IPS DF 6.9 (cell line): ENCODE measurements around the gene PROK2.

Experiments used
- DNase-seq: peaks from one replicate; pipeline ENCODE4 v3.0.0-alpha.2; 2013; ENCODE audit warnings: low read depth, low spot score
- H3K27ac ChIP-seq: one replicate; pipeline ENCODE4 v1.5.1; 2013; ENCODE audit warnings: low read length, control low read depth
- H3K27me3 ChIP-seq: 2 replicates; pipeline ENCODE4 v1.6.1; 2013; ENCODE audit warnings: mild to moderate bottlenecking, low read length; ENCODE audit not compliant: control insufficient read depth, insufficient read depth
- H3K36me3 ChIP-seq: 2 replicates; pipeline ENCODE4 v1.6.1; 2013; ENCODE audit warnings: low read length; ENCODE audit not compliant: control insufficient read depth, insufficient read depth
- H3K4me1 ChIP-seq: 2 replicates; pipeline ENCODE4 v1.6.1; 2013; ENCODE audit warnings: low read length; ENCODE audit not compliant: control insufficient read depth, insufficient read depth
- H3K4me3 ChIP-seq: 2 replicates; pipeline ENCODE4 v1.5.1; 2013; ENCODE audit warnings: mild to moderate bottlenecking, low read length
- H3K9me3 ChIP-seq: 2 replicates; pipeline ENCODE4 v1.6.1; 2013; ENCODE audit warnings: low read length, inconsistent platforms; ENCODE audit not compliant: control insufficient read depth, insufficient read depth
- WGBS: extraction: QIAGEN DNeasy Blood & Tissue Kit; methylation state at CpG from one replicate; pipeline ENCODE4 v1.1.7; 2013; ENCODE audit warnings: mixed read lengths, missing lambda C conversion rate; ENCODE audit not compliant: insufficient read length, insufficient coverage; 5-methylcytosine and 5-hydroxymethylcytosine counted together

The PROK2 gene

GRCh38 chr3:71771884-71772283, 13.1 kb downstream of the PROK2 start:
- Histone ChIP-seq H3K4me3 (no peak overlapping the region), H3K27ac (no peak overlapping the region), H3K27me3 (no peaks in the 10 kb centered on the region), H3K36me3 (no peaks in the 10 kb centered on the region), H3K4me1 (peaks cover 4% of the 10 kb centered on the region; the same call in 1 of the 2 replicates), H3K9me3 (no peaks in the 10 kb centered on the region; the same call in 1 of the 2 replicates)
- DNase-seq: no peak
- no CpG with 5 or more reads among the region's 1 CpG for WGBS

DNA sequence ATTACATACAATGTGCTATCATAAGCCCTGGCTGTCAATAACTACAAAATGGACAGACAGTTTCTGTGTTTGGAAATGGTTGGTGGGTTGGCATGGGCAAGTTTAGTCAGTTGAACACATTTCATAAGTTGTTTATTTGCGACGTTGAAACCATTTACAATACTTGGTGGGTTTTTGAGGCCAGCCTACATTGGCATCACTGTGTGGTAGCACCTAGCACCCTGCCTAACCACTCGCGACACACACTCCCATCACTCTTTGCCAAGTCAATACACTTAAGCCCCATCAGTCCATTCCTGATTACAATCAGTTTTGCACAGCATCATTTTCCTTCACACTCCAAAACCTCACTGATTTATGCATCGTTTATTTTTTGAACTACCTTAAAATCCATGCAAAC, 13.8 kb downstream of the PROK2 start:
- Histone ChIP-seq H3K9me3 (no peaks in the 10 kb centered on the region; the same call in 1 of the 2 replicates), H3K4me3 (no peak overlapping the region), H3K4me1 (peaks cover 4% of the 10 kb centered on the region; the same call in 1 of the 2 replicates), H3K27ac (no peak overlapping the region), H3K27me3 (no peaks in the 10 kb centered on the region), H3K36me3 (no peaks in the 10 kb centered on the region)
- no peak for DNase-seq
- WGBS: 100% methylated on average over 1 of the region's 5 CpGs

DNA sequence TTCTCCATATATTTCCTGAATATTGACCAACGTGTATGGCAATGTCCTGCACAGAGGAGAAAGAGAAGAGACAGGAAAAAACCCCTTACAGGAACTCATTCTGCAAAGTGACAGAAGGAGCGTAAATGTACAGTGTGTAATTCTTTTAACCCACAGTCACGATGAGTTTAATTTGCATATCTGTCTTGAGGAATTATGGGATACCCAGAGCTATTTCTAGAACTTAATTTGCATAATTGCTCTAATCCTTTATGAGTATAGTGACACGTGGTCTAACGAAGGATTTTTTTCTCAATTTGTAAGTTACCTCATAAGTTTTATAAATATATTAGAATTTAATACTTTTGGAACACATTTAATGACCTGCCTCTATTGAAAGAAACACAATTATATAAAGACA, 21.5 kb downstream of the PROK2 start:
- no peaks in the 10 kb centered on the region for H3K27me3 ChIP-seq
- no CpG with 5 or more reads among the region's 5 CpGs for WGBS
- H3K36me3 ChIP-seq: no peaks in the 10 kb centered on the region
- DNase-seq: no peak
- H3K9me3 ChIP-seq: no peaks in the 10 kb centered on the region; the same call in 1 of the 2 replicates
- no peaks in the 10 kb centered on the region for H3K4me1 ChIP-seq
- H3K27ac ChIP-seq: no peak overlapping the region
- H3K4me3 ChIP-seq: no peak overlapping the region

DNA sequence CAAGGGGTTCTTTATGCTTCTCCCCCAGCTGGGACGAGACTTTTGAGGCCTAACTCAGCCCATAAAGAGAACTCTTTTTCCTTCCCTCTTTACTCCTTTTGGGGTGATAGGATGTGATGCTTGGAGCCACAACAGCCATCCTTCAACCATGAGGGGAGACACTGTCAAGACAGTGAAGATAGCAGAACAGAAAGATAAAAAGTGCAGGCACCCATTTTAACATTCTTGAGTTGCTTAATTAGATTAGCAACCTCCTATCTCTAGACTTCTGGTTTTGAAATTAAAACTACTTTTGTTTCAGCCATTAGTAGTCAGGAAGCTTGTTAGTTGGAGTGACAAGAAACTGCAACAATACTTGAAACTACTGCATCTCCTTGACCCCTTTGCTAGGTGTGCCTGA, 24.8 kb downstream of the PROK2 start:
- Histone ChIP-seq H3K4me3 (no peak overlapping the region), H3K27ac (no peak overlapping the region), H3K36me3 (no peaks in the 10 kb centered on the region), H3K4me1 (peaks cover 1% of the 10 kb centered on the region; the same call in 1 of the 2 replicates), H3K27me3 (peaks cover 3% of the 10 kb centered on the region; the same call in 1 of the 2 replicates), H3K9me3 (no peaks in the 10 kb centered on the region)
- WGBS: no CpG with 5 or more reads among the region's 1 CpG
- DNase-seq: no peak

DNA sequence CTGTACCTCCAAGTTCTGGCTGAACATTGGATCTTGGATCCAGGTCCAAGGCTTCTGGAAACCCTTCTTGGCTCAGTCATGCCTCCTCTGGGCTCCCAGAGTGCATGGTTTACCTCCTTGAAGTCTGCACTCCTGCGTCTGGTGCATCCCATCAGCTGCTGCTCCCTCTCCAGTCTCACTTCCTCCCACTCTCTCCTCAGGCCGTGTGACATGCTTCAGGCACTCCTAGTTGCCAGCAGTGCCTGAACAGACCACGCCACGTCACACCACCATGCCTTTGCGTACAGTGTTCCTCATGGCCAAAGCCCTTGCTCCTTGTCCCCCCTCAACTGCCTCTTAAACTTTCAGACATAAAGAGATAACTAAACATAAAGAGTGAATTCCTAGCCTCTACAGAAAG, 25.5 kb downstream of the PROK2 start:
- H3K36me3 ChIP-seq: no peaks in the 10 kb centered on the region
- H3K4me3 ChIP-seq: no peak overlapping the region
- no peak overlapping the region for H3K27ac ChIP-seq
- peaks cover 3% of the 10 kb centered on the region; the same call in 1 of the 2 replicates for H3K4me1 ChIP-seq
- no peaks in the 10 kb centered on the region for H3K9me3 ChIP-seq
- DNase-seq: no peak
- peaks cover 7% of the 10 kb centered on the region; the same call in 1 of the 2 replicates for H3K27me3 ChIP-seq
- no CpG with 5 or more reads among the region's 5 CpGs for WGBS

- DNase-seq: no peak
- Histone ChIP-seq H3K9me3 (no peaks in the 10 kb centered on the region), H3K4me3 (no peak overlapping the region), H3K36me3 (no peaks in the 10 kb centered on the region), H3K27ac (no peak overlapping the region), H3K4me1 (peaks cover 4% of the 10 kb centered on the region; the same call in 1 of the 2 replicates), H3K27me3 (peaks cover 10% of the 10 kb centered on the region; the same call in 1 of the 2 replicates)
- no CpG with 5 or more reads among the region's 2 CpGs for WGBS
These were observed 26.9 kb downstream of the PROK2 start for GRCh38 chr3:71758091-71758490.

DNA sequence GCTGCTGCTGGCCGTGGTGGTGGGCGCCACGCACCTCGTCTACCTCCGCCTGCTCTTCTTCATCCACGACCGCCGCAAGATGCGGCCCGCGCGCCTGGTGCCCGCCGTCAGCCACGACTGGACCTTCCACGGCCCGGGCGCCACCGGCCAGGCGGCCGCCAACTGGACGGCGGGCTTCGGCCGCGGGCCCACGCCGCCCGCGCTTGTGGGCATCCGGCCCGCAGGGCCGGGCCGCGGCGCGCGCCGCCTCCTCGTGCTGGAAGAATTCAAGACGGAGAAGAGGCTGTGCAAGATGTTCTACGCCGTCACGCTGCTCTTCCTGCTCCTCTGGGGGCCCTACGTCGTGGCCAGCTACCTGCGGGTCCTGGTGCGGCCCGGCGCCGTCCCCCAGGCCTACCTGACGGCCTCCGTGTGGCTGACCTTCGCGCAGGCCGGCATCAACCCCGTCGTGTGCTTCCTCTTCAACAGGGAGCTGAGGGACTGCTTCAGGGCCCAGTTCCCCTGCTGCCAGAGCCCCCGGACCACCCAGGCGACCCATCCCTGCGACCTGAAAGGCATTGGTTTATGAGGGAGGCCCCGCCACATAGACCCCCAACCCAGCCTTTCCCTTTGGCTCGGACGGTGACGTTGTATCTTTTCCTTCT, 30.2 kb downstream of the PROK2 start:
- peak overlapping the region; percentile 72; the same call in 1 of the 2 replicates for H3K4me3 ChIP-seq
- H3K4me1 ChIP-seq: peaks cover 6% of the 10 kb centered on the region; the same call in 1 of the 2 replicates
- DNase-seq: no peak
- peaks cover 23% of the 10 kb centered on the region for H3K27me3 ChIP-seq
- WGBS: no CpG with 5 or more reads among the region's 65 CpGs
- H3K27ac ChIP-seq: no peak overlapping the region
- no peaks in the 10 kb centered on the region for H3K9me3 ChIP-seq
- H3K36me3 ChIP-seq: no peaks in the 10 kb centered on the region

DNA sequence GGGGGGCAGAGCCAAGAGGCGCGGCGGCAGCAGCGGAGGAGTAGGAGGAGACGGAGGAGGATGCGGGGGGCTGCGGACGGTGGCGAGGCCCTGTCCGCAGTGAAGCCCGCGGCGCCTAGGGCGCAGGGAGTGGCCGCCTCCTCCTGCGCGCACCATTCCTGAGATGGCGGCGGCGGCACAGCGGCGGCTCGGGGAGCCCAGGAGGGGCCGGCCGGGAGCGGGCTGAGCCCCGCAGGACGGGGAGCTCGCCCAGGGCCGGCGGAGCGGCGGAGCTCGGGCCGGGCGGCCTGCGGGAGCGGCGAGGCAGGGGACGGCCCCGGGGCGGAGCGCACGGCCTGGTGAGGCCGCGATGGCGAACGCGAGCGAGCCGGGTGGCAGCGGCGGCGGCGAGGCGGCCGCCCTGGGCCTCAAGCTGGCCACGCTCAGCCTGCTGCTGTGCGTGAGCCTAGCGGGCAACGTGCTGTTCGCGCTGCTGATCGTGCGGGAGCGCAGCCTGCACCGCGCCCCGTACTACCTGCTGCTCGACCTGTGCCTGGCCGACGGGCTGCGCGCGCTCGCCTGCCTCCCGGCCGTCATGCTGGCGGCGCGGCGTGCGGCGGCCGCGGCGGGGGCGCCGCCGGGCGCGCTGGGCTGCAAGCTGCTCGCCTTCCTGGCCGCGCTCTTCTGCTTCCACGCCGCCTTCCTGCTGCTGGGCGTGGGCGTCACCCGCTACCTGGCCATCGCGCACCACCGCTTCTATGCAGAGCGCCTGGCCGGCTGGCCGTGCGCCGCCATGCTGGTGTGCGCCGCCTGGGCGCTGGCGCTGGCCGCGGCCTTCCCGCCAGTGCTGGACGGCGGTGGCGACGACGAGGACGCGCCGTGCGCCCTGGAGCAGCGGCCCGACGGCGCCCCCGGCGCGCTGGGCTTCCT, 31.0 kb downstream of the PROK2 start, which contains the start of gene GPR27:
Gene GPR27 (plus strand): TSS at position 155 of the 909 bp plus-strand sequence. CDS start 195 bp downstream, at position 350.
- WGBS: no CpG with 5 or more reads among the region's 131 CpGs
- H3K27me3 ChIP-seq: peaks cover 23% of the 10 kb centered on the region
- no peak for DNase-seq
- H3K36me3 ChIP-seq: no peaks in the 10 kb centered on the region
- H3K4me3 ChIP-seq: peak within 1 kb of the TSS; percentile 72; the same call in 1 of the 2 replicates
- no peaks in the 10 kb centered on the region for H3K9me3 ChIP-seq
- no peak within 1 kb of the TSS for H3K27ac ChIP-seq
- H3K4me1 ChIP-seq: peaks cover 6% of the 10 kb centered on the region; the same call in 1 of the 2 replicates

GRCh38 chr3:71752831-71753700, 31.9 kb downstream of the PROK2 start:
- Histone ChIP-seq H3K36me3 (no peaks in the 10 kb centered on the region), H3K4me1 (peaks cover 6% of the 10 kb centered on the region; the same call in 1 of the 2 replicates), H3K27me3 (peaks cover 23% of the 10 kb centered on the region), H3K9me3 (no peaks in the 10 kb centered on the region), H3K27ac (no peak overlapping the region), H3K4me3 (peak overlapping the region; percentile 72; the same call in 1 of the 2 replicates)
- no peak for DNase-seq
- WGBS: no CpG with 5 or more reads among the region's 68 CpGs
